Dendritic cell treated with granulocyte-macrophage colony-stimulating factor and Interleukin-4, amounts not matched to agents 40 ng/mL and 50 ng/mL, for 4 days (primary cell): ENCODE results near the gene IL1RAPL1.

Experiments
- H3K27ac Mint-ChIP-seq: one replicate; pipeline ENCODE4 v1.8.0; 2022; ENCODE audit warnings: mild to moderate bottlenecking, mixed read lengths
- H3K27me3 Mint-ChIP-seq: one replicate; pipeline ENCODE4 v1.8.0; 2022; ENCODE audit warnings: mild to moderate bottlenecking, mixed read lengths
- H3K36me3 Mint-ChIP-seq: one replicate; pipeline ENCODE4 v1.8.0; 2022; ENCODE audit warnings: low read depth, mixed read lengths
- H3K4me1 Mint-ChIP-seq: one replicate; pipeline ENCODE4 v1.8.0; 2022; ENCODE audit warnings: low read depth, mixed read lengths
- H3K4me3 Mint-ChIP-seq: one replicate; pipeline ENCODE4 v1.8.0; 2022; ENCODE audit warnings: mild to moderate bottlenecking, moderate library complexity, mixed read lengths
- H3K9me3 Mint-ChIP-seq: one replicate; pipeline ENCODE4 v1.8.0; 2022; ENCODE audit warnings: mixed read lengths
- intact Hi-C: fragments of 100-400 bp; cut with micrococcal nuclease; formaldehyde crosslinking; loops from one replicate; pipeline ENCODE4 v1.15.0; 2022

IL1RAPL1 gene

DNA sequence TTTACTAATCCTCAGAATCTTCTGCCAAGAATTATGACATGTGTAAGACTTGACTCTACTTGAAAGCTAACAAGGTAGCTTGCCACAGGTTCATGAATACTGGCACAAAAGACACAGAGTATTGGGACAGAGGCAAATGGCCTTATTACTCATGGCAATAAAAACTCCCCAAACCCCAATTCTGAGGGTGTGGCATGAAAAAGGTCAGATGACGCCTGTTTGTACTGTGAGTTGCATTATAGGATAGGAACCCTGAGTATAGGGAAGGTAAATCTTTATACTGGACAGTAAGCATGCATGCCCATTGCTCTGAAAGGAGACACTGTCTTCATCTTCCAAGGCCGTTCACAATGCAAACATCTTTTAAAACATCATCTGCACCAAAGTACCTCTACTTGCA lies 600.0 kb downstream of the IL1RAPL1 start:
- Mint-ChIP-seq H3K4me3 (no peak overlapping the region), H3K27me3 (no peaks in the 10 kb centered on the region), H3K9me3 (no peaks in the 10 kb centered on the region), H3K36me3 (no peaks in the 10 kb centered on the region), H3K27ac (no peak overlapping the region), H3K4me1 (no peaks in the 10 kb centered on the region)
- intact Hi-C loops = no loop called here

DNA sequence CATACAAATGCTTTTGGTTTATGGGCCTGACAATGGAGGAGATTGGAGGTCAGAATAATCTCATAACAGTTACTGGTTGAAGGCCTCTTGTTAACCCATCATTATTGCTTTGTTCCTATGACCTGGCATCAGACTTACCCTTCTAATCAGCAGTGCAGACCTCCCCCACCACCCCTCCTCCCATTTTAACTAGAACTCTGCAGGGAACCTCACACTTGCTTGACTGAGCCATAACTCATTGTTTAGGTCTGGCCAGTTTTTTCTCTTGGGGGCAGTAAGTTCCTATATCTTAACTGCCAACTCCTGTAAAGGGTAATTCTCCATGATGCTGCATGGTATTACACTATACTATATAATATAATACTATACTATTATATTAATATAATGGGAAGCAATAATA lies 609.3 kb downstream of the IL1RAPL1 start:
- intact Hi-C loops = no loop called here
- H3K27me3 Mint-ChIP-seq = no peaks in the 10 kb centered on the region
- H3K27ac Mint-ChIP-seq = no peak overlapping the region
- no peaks in the 10 kb centered on the region for H3K9me3 Mint-ChIP-seq
- H3K4me3 Mint-ChIP-seq = no peak overlapping the region
- no peaks in the 10 kb centered on the region for H3K4me1 Mint-ChIP-seq
- no peaks in the 10 kb centered on the region for H3K36me3 Mint-ChIP-seq

DNA sequence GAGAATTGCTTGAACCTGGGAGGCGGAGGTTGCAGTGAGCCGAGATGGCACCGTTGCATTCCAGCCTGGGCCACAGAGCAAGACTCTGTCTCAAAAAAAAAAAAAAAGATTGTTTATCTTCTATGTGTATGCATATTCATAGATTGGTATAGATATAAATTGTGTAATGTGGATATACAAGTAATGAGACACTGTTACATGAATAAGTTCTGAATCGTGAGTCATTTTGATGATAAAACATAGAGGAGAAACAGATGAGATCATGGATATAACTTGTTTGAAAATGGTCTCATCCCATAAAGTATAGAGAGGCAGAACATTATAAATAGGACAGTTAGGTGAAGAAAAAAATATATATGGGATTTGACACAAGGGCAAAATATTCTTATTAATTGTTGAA lies 628.0 kb downstream of the IL1RAPL1 start:
- Mint-ChIP-seq H3K27me3 (no peaks in the 10 kb centered on the region), H3K27ac (no peak overlapping the region), H3K36me3 (no peaks in the 10 kb centered on the region), H3K4me1 (no peaks in the 10 kb centered on the region), H3K9me3 (peaks cover 18% of the 10 kb centered on the region), H3K4me3 (no peak overlapping the region)
- intact Hi-C loops = no loop called here

DNA sequence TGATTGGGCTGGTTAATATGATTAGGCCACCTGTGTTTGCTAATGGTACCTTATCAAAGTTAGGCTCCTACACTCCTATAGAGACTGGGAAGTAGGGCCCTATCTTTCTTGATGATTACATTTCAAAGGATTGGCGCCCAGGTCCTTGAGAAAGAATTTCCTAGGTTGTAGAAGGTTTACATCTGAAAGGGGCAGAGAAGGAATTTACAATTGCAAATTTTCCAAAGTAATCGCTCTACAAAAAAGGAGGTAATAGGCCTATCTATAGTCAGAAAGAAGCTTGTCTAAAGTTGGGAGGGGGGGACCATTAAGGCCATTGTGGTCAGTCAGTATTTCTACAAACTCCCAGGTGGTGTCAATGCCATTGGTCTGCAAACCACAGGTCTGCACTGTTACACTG lies 638.4 kb downstream of the IL1RAPL1 start:
- H3K9me3 Mint-ChIP-seq = no peaks in the 10 kb centered on the region
- no peaks in the 10 kb centered on the region for H3K27me3 Mint-ChIP-seq
- H3K36me3 Mint-ChIP-seq = no peaks in the 10 kb centered on the region
- no peak overlapping the region for H3K4me3 Mint-ChIP-seq
- intact Hi-C loops = no loop called here
- H3K27ac Mint-ChIP-seq = no peak overlapping the region
- no peaks in the 10 kb centered on the region for H3K4me1 Mint-ChIP-seq

DNA sequence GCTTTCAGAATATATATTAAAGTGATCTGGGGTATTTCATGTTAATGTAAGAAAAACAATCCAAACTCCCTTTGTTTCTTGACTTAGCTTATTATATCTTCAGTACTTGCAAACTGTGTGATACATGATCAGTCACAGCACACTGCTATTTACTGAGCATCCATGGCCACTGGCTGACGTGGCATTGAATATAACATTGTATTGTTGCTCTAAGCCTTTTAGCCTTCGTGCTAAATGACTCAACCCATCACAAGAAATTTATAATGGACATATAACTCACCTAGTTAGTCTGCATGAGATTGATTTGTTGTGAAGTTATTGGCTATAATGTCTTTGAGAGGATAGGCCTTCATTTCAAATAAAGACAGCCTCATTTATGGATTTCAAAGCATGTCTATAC lies 642.6 kb downstream of the IL1RAPL1 start:
- Mint-ChIP-seq H3K4me3 (no peak overlapping the region), H3K4me1 (no peaks in the 10 kb centered on the region)

DNA sequence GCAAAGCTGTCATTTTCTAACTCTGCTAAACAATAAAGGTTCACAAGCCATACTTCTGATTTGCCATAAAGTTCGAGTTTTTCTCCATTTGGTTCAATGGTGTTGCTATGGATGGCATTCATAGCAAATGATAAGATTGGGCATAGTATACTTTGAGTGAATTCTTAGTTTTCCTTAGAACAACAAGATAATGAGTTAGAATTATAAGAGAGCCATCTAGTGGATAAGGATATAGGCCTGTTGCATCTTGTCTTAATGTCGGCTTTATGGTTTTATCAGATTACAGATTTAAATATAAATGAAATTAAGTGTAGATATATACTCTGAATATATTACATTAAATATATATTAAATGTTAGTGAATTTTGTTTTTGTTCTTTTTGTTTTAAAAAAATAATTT lies 644.6 kb downstream of the IL1RAPL1 start:
- intact Hi-C loops = no loop called here
- H3K36me3 Mint-ChIP-seq = no peaks in the 10 kb centered on the region
- H3K27ac Mint-ChIP-seq = no peak overlapping the region
- H3K4me3 Mint-ChIP-seq = no peak overlapping the region
- no peaks in the 10 kb centered on the region for H3K4me1 Mint-ChIP-seq
- H3K9me3 Mint-ChIP-seq = no peaks in the 10 kb centered on the region
- H3K27me3 Mint-ChIP-seq = no peaks in the 10 kb centered on the region

More for the DNA sequence above, 642.6 kb downstream of the IL1RAPL1 start:
- intact Hi-C loops = no loop called here
- Mint-ChIP-seq H3K9me3 (no peaks in the 10 kb centered on the region), H3K36me3 (no peaks in the 10 kb centered on the region), H3K27me3 (no peaks in the 10 kb centered on the region), H3K27ac (no peak overlapping the region)

DNA sequence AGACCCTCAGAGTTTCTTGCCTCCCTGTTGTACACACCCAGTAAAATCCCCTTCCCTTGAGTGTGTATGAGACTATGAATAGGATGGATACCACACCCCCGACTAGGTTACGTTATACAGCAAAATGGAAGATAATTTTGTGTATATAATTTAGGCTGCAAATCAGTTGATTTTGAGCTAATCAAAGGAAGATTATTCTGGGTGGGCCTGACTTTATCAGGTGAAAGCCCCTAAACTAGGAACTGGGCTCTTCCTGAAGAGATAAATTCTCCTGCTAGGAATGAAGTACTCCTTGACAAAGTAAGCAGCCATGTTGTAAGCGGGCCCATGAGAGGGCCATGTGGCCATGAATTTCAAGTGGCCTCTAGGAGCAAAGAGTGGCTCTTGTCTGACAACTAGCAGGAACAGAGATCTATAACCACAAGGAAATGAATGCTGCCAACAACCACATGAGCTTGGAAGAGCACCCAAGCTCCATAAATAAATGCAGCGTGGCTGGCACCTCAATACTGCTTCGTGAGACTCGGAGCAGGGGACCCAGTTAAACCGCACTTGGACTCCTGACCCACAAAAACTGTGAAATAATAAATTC lies 646.4 kb downstream of the IL1RAPL1 start:
- H3K4me3 Mint-ChIP-seq = no peak overlapping the region
- no peaks in the 10 kb centered on the region for H3K27me3 Mint-ChIP-seq
- no peaks in the 10 kb centered on the region for H3K36me3 Mint-ChIP-seq
- no peak overlapping the region for H3K27ac Mint-ChIP-seq
- no peaks in the 10 kb centered on the region for H3K9me3 Mint-ChIP-seq
- intact Hi-C loops = no loop called here
- H3K4me1 Mint-ChIP-seq = no peaks in the 10 kb centered on the region

DNA sequence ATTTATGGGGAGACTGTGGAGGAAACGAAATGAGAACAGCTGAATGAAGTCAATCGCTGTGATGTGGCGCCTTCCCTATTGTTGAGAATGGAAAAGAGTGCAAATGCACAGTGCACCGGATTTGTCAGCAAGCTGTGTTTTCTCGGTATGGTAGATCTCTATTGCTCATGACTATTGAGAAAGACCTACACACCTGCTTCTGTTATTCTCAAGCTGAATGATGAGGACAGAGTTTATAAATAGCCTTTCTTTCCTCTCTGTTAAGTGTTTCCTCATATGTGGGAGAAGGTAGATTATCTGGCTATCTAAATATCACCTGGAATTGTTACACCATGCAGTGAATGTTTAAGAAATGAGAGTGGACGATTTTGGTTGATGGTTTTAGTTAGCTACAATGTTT lies 650.7 kb downstream of the IL1RAPL1 start:
- intact Hi-C loops = no loop called here
- Mint-ChIP-seq H3K9me3 (no peaks in the 10 kb centered on the region), H3K4me1 (no peaks in the 10 kb centered on the region), H3K4me3 (no peak overlapping the region), H3K36me3 (no peaks in the 10 kb centered on the region), H3K27me3 (no peaks in the 10 kb centered on the region), H3K27ac (no peak overlapping the region)

DNA sequence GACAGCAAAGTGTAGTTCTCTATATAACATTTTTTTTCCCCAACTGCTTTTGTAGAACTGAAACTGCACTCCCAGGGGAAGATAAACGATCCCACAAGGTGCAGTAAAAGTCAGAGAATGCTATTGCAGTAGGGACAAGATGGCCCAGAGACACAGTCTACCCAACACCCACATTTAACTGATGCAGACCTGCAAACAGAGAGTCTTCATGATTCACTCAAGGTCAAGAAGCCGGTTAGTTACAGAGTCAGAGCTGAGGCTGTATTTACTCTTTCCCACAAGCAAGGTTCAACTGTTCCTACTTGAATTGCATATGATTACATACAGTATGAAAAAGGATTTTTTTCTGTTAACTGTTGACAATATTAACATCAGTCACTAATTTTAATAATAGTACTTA lies 654.6 kb downstream of the IL1RAPL1 start:
- Mint-ChIP-seq H3K36me3 (no peaks in the 10 kb centered on the region), H3K9me3 (no peaks in the 10 kb centered on the region), H3K27ac (no peak overlapping the region), H3K27me3 (no peaks in the 10 kb centered on the region), H3K4me3 (no peak overlapping the region), H3K4me1 (no peaks in the 10 kb centered on the region)
- intact Hi-C loops = no loop called here

DNA sequence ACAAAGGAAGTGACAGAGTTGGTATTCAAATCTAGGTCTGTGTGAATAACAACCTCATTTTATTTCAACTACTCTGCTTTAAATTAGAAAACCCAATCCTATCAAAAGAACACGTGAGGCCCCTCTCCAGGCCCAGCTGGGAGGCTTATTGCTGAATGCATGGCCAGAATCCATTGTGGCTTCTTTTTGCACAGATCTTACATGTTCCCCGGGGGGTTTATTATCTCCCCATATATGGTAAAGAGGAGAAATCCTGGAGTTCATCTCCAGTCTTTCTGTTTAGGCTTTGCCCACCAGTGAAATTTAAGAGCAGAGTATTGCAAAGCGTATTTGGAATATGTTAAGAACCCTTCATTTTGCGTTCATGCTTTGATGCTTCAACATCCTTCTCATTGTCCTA lies 655.6 kb downstream of the IL1RAPL1 start:
- no peak overlapping the region for H3K4me3 Mint-ChIP-seq
- intact Hi-C loops = no loop called here
- H3K9me3 Mint-ChIP-seq = no peaks in the 10 kb centered on the region
- no peaks in the 10 kb centered on the region for H3K36me3 Mint-ChIP-seq
- no peaks in the 10 kb centered on the region for H3K4me1 Mint-ChIP-seq
- no peak overlapping the region for H3K27ac Mint-ChIP-seq
- no peaks in the 10 kb centered on the region for H3K27me3 Mint-ChIP-seq

DNA sequence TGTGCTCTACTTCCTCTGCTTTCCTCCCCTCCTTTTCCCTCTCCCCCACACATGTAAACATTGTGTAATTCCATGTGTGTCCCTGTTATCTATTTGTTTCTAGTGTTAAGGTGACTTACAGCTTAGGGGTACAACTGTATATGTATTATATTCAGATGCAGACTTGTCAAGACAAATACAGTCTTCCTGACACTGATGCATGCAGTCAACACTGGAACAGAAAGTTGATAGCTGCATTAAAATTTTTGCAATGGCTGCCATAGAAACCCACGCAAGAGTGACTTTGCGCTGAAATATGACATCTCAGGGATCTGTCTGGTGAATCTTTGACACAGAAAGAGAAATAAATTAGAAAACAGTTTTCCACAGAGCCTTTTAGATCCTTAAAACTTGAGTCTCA lies 656.7 kb downstream of the IL1RAPL1 start:
- Mint-ChIP-seq H3K27me3 (no peaks in the 10 kb centered on the region), H3K4me1 (no peaks in the 10 kb centered on the region), H3K27ac (no peak overlapping the region), H3K36me3 (no peaks in the 10 kb centered on the region), H3K4me3 (no peak overlapping the region), H3K9me3 (no peaks in the 10 kb centered on the region)
- intact Hi-C loops = no loop called here

DNA sequence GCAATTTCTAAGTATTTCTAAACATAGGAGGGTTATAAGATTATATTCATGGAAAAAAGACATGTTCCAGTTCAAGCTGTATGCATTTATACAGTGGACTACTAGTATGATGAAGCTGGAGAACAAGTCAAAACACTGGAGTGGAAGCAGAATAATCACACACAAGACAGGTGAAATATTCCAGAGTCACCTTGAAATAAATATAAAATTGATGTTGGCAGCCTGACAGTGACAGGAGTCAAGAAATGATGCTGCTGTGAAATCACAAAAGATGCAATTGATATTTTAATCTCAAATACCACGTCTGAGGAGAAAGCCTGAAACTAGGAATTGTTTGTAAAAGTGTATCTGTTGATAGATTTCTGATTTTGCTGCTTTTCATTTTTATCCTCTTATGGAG lies 667.3 kb downstream of the IL1RAPL1 start:
- Mint-ChIP-seq H3K4me3 (no peak overlapping the region), H3K27me3 (no peaks in the 10 kb centered on the region), H3K36me3 (no peaks in the 10 kb centered on the region)

DNA sequence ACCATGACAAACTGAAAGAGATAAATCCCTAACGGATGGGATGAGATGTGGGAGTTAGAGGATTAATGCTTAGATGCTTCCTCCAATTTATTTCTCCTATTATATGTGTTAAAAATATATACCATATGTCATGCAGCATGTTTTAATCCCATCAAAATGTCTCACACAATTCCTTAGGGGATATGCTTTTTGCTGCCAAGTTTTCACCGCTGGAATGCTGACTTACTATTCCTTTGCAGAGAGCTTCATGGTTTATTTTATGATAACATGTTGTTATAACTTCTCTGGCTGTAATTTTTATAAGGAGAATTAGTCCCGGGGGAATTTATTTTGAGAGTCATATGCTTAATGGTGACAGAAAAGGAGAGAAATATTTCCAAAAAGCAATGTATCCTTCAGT lies 670.3 kb downstream of the IL1RAPL1 start:
- Mint-ChIP-seq H3K27ac (no peak overlapping the region), H3K36me3 (no peaks in the 10 kb centered on the region), H3K4me1 (no peaks in the 10 kb centered on the region), H3K27me3 (no peaks in the 10 kb centered on the region), H3K9me3 (peaks cover 6% of the 10 kb centered on the region), H3K4me3 (no peak overlapping the region)
- intact Hi-C loops = no loop called here

More for the DNA sequence above, 667.3 kb downstream of the IL1RAPL1 start:
- Mint-ChIP-seq H3K27ac (no peak overlapping the region), H3K9me3 (no peaks in the 10 kb centered on the region), H3K4me1 (no peaks in the 10 kb centered on the region)
- intact Hi-C loops = no loop called here

DNA sequence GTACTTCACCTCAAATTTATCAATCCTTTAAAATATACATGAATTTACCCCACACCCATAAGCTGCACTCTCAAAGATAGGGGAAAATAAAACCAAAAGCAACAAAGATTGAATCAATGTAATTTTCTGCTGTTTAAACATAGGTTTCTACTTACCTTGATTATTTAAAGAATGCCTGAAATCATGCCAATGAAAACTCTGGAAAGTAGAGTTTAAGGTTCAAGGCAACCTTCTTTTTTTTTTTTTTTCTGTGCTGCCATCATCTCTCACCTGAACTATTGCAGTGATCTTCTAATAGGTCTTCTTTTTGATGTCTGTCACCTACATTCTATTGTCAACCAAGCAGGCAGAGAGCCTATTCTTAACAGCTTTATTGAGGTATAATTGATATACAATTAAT lies 682.1 kb downstream of the IL1RAPL1 start:
- Mint-ChIP-seq H3K9me3 (peaks cover 21% of the 10 kb centered on the region), H3K27ac (no peak overlapping the region), H3K27me3 (no peaks in the 10 kb centered on the region), H3K4me1 (no peaks in the 10 kb centered on the region), H3K4me3 (no peak overlapping the region), H3K36me3 (no peaks in the 10 kb centered on the region)
- intact Hi-C loops = no loop called here

DNA sequence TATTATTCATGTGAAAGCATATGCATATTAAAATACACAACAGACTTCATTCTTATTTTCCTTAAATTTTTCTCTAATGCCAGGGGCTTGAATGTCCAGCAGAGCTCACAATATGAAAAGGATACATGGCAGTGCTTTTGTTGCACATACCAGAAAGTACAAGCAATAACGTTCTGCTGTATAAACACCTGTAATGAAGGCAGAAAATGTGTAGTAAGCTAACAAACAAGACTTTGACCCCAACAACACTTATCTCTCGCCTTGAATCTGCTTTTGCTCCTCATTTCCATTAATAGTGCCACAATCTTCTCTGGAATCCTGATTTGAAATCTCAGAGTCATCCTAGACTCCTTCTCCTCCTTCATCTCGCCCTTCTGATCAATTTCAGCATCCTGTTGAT lies 687.3 kb downstream of the IL1RAPL1 start:
- H3K9me3 Mint-ChIP-seq = peaks cover 24% of the 10 kb centered on the region
- H3K27ac Mint-ChIP-seq = no peak overlapping the region
- H3K27me3 Mint-ChIP-seq = no peaks in the 10 kb centered on the region
- no peak overlapping the region for H3K4me3 Mint-ChIP-seq
- H3K4me1 Mint-ChIP-seq = no peaks in the 10 kb centered on the region
- intact Hi-C loops = no loop called here
- no peaks in the 10 kb centered on the region for H3K36me3 Mint-ChIP-seq
